ENCODE results near the gene TTC39C.

GRCh38 chr18:24090876-24091275, 76.3 kb downstream of the TTC39C start:
- TF ChIP-seq, protein P1, sequence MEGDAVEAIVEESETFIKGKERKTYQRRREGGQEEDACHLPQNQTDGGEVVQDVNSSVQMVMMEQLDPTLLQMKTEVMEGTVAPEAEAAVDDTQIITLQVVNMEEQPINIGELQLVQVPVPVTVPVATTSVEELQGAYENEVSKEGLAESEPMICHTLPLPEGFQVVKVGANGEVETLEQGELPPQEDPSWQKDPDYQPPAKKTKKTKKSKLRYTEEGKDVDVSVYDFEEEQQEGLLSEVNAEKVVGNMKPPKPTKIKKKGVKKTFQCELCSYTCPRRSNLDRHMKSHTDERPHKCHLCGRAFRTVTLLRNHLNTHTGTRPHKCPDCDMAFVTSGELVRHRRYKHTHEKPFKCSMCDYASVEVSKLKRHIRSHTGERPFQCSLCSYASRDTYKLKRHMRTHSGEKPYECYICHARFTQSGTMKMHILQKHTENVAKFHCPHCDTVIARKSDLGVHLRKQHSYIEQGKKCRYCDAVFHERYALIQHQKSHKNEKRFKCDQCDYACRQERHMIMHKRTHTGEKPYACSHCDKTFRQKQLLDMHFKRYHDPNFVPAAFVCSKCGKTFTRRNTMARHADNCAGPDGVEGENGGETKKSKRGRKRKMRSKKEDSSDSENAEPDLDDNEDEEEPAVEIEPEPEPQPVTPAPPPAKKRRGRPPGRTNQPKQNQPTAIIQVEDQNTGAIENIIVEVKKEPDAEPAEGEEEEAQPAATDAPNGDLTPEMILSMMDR (IDR thresholded peaks at IDR 0.05), result no peak
- TF ChIP-seq ZFX (IDR thresholded peaks at IDR 0.05; ENCODE audit: borderline replicate concordance), result no peak

Measured in 22Rv1 (cell line).